Measurements from ENCODE around the gene PHACTR3. TPM values are rescaled to one million over a fixed set of nuclear protein-coding genes. Genes with fewer than 3 reads are reported as not detected.

Gene PHACTR3
- total and polyA plus RNA-seq, 2 donors (not counting 3 experiments of a cell fraction or from before 2014, with no cell fraction given) = not detected

- Histone ChIP-seq H3K27me3 (ENCODE audit: control insufficient read depth in 2 of 2, insufficient read depth in 2 of 2, low read length in 2 of 2) (no peaks in the 10 kb centered on the region), H3K4me3 (replicated peaks in 1 of 3; ENCODE audit: insufficient read depth in 1 of 3, low read depth in 1 of 3, low read length in 3 of 3) (no peak overlapping the region), H4K20me1 (replicated peaks; ENCODE audit: control insufficient read depth, extremely low read depth, insufficient read depth, low read length) (no peaks in the 10 kb centered on the region), H3K27ac (ENCODE audit: insufficient read depth, low read depth, low read length) (no peak overlapping the region), H2AFZ (ENCODE audit: low read depth, low read length) (no peak overlapping the region), H3K4me2 (ENCODE audit: insufficient read depth, low read length) (no peak overlapping the region), H3K9ac (replicated peaks; ENCODE audit: extremely low read depth, insufficient read depth, low read length) (no peak overlapping the region), H3K36me3 (ENCODE audit: control insufficient read depth in 2 of 2, extremely low read depth in 1 of 2, insufficient read depth in 2 of 2, low read length in 2 of 2) (no peaks in the 10 kb centered on the region), H3K4me1 (ENCODE audit: control insufficient read depth, extremely low read depth, insufficient read depth, low read length) (no peaks in the 10 kb centered on the region), H3K9me3 (replicated peaks; ENCODE audit: control insufficient read depth, insufficient read depth, low read length) (no peaks in the 10 kb centered on the region), H3K9me1 (replicated peaks; ENCODE audit: control insufficient read depth, extremely low read depth, insufficient read depth, low read length) (no peaks in the 10 kb centered on the region), H3K79me2 (ENCODE audit: control insufficient read depth, insufficient read depth, low read length) (no peaks in the 10 kb centered on the region)
- no peak for TF ChIP-seq EZH2 (IDR thresholded peaks at IDR 0.05; ENCODE audit: borderline replicate concordance, low read depth, low read length, severe bottlenecking)
- dilution Hi-C loops (cut with MboI; ENCODE audit: extremely low pct_ligation_motif_present, low sequenced_read_pairs) (no loop called here), intact Hi-C loops (cut with micrococcal nuclease) (no loop called here)
- POLR2A ChIA-PET = no interaction called here
- CTCF ChIA-PET = no interaction called here
- no peak for FAIRE-seq
- DNase-seq (ENCODE audit: low read depth, low spot score) = no peak
- no TSS peak for BruUV-seq (replicated peaks)
Measured at GRCh38 chr20:59828125-59829053, 224.0 kb downstream of the PHACTR3 start.

DNA sequence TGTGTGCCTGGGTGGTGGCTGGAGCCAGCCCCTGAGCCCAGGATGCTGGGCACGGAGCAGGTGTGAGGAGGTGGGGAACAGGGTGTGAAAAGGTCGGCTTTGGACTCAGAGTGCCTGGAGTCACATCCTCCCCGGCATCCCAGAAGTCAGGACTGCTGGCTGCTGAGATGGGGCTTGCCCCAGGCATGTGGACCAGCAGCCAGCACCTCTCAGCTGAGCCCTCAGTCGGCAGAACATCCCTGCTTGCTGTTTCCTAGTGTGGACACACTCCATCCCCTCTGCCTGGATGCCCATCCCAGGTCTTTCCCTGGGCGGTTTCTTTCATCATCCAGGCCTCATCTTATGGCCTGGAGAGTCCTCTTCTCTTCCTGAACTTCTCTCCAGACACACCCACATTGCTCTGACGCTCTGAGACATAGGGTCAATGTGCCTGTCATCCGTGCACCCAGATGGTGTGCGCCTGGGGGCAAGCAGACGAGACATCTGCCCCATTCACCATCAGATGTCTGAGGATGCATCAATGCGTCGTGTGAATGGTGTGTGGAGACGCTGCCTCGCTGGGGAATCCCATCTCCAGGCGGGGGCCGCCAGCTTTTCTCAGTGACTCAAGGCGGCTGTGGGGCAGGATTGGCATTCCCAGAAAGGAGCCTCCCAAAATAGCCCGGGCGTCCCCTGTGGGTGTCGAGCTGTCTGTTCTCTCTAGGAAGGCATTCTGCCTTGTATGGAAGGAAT lies 224.9 kb downstream of the PHACTR3 start:
- ChIA-PET CTCF (no interaction called here), POLR2A (no interaction called here)
- DNase-seq (ENCODE audit: low read depth, low spot score) (no peak), FAIRE-seq (no peak)
- no peaks in the 10 kb centered on the region for H3K27me3 ChIP-seq (ENCODE audit: control insufficient read depth in 2 of 2, insufficient read depth in 2 of 2, low read length in 2 of 2)
- H3K9me3 ChIP-seq (replicated peaks; ENCODE audit: control insufficient read depth, insufficient read depth, low read length) = no peaks in the 10 kb centered on the region
- intact Hi-C loops (cut with micrococcal nuclease) = no loop called here
- no peaks in the 10 kb centered on the region for H4K20me1 ChIP-seq (replicated peaks; ENCODE audit: control insufficient read depth, extremely low read depth, insufficient read depth, low read length)
- H3K4me2 ChIP-seq (ENCODE audit: insufficient read depth, low read length) = no peak overlapping the region
- no peak overlapping the region for H3K4me3 ChIP-seq (replicated peaks in 1 of 3; ENCODE audit: insufficient read depth in 1 of 3, low read depth in 1 of 3, low read length in 3 of 3)
- no peak overlapping the region for H2AFZ ChIP-seq (ENCODE audit: low read depth, low read length)
- H3K9ac ChIP-seq (replicated peaks; ENCODE audit: extremely low read depth, insufficient read depth, low read length) = no peak overlapping the region
- no peaks in the 10 kb centered on the region for H3K36me3 ChIP-seq (ENCODE audit: control insufficient read depth in 2 of 2, extremely low read depth in 1 of 2, insufficient read depth in 2 of 2, low read length in 2 of 2)
- H3K4me1 ChIP-seq (ENCODE audit: control insufficient read depth, extremely low read depth, insufficient read depth, low read length) = no peaks in the 10 kb centered on the region
- TF ChIP-seq, protein P1, sequence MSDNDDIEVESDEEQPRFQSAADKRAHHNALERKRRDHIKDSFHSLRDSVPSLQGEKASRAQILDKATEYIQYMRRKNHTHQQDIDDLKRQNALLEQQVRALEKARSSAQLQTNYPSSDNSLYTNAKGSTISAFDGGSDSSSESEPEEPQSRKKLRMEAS (IDR thresholded peaks at IDR 0.05; ENCODE audit: insufficient read depth, insufficient read length) = no peak
- no peak for TF ChIP-seq POLR2A (IDR thresholded peaks at IDR 0.05; ENCODE audit: low read depth, low read length)
- TF ChIP-seq MYC (IDR thresholded peaks at IDR 0.05; ENCODE audit: low read depth, low read length) = no peak
- TF ChIP-seq GATA2 (IDR thresholded peaks at IDR 0.05; ENCODE audit: insufficient read depth, insufficient read length, low read depth, low read length) = no peak
- TF ChIP-seq POLR2AphosphoS5 (IDR thresholded peaks at IDR 0.05; ENCODE audit: insufficient read depth, low read depth, low read length) = no peak
- no peak for TF ChIP-seq EZH2 (IDR thresholded peaks at IDR 0.05; ENCODE audit: borderline replicate concordance, low read depth, low read length, severe bottlenecking)
- no peak for TF ChIP-seq FOS (IDR thresholded peaks at IDR 0.05; ENCODE audit: borderline replicate concordance, insufficient read depth, low read length)
- TF ChIP-seq, protein P2, sequence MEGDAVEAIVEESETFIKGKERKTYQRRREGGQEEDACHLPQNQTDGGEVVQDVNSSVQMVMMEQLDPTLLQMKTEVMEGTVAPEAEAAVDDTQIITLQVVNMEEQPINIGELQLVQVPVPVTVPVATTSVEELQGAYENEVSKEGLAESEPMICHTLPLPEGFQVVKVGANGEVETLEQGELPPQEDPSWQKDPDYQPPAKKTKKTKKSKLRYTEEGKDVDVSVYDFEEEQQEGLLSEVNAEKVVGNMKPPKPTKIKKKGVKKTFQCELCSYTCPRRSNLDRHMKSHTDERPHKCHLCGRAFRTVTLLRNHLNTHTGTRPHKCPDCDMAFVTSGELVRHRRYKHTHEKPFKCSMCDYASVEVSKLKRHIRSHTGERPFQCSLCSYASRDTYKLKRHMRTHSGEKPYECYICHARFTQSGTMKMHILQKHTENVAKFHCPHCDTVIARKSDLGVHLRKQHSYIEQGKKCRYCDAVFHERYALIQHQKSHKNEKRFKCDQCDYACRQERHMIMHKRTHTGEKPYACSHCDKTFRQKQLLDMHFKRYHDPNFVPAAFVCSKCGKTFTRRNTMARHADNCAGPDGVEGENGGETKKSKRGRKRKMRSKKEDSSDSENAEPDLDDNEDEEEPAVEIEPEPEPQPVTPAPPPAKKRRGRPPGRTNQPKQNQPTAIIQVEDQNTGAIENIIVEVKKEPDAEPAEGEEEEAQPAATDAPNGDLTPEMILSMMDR (IDR thresholded peaks at IDR 0.05; ENCODE audit: extremely low read depth in 1 of 2, insufficient read depth in 1 of 2, low read depth in 1 of 2, low read length in 2 of 2) = no peak
- no peak for TF ChIP-seq JUN (IDR thresholded peaks at IDR 0.05; ENCODE audit: borderline replicate concordance, insufficient read depth, insufficient read length, low read depth)
- dilution Hi-C loops (cut with MboI; ENCODE audit: extremely low pct_ligation_motif_present, low sequenced_read_pairs) = no loop called here
- H3K79me2 ChIP-seq (ENCODE audit: control insufficient read depth, insufficient read depth, low read length) = no peaks in the 10 kb centered on the region
- no peaks in the 10 kb centered on the region for H3K9me1 ChIP-seq (replicated peaks; ENCODE audit: control insufficient read depth, extremely low read depth, insufficient read depth, low read length)
- H3K27ac ChIP-seq (ENCODE audit: insufficient read depth, low read depth, low read length) = no peak overlapping the region
- no TSS peak for BruUV-seq (replicated peaks)
